Prostate gland (tissue), 2 donors: Measurements from ENCODE around the gene ZNF784. TPM values are rescaled to one million over a fixed set of nuclear protein-coding genes. Genes with fewer than 3 reads are reported as not detected.

Experiments used
- DNase-seq: peaks from one replicate; pipeline ENCODE4 v3.0.0-alpha.2; 2019; ENCODE audit warnings: low spot score
- H3K27ac ChIP-seq, 2 donors: fragments of 200-600 bp; sonication (generic); 2 replicates each; pipeline ENCODE4 v1.5.1; 2017 to 2019
- H3K27me3 ChIP-seq: fragments of 200-600 bp; sonication (generic); replicated peaks from 2 replicates; pipeline ENCODE4 v1.5.1; 2019; ENCODE audit not compliant: insufficient read depth
- H3K36me3 ChIP-seq, 2 donors: fragments of 200-600 bp; sonication (generic); 1 replicate in 1 of 2; 2 replicates in 1 of 2; pipeline versions ENCODE4 v1.5.1 to v1.8.1; 2017 to 2019
- H3K4me1 ChIP-seq: fragments of 200-600 bp; sonication (generic); replicated peaks from 2 replicates; pipeline ENCODE4 v1.5.1; 2019
- H3K4me3 ChIP-seq, 2 donors: fragments of 200-600 bp; sonication (generic); 2 replicates each; pipeline ENCODE4 v1.5.1; 2017 to 2019
- H3K9me3 ChIP-seq: fragments of 200-600 bp; sonication (generic); 2 replicates; pipeline ENCODE4 v1.5.1; 2017
- CTCF ChIP-seq, 4 experiments: fragments of 200-600 bp in 2 of 4; fragments of 450-650 bp in 2 of 4; sonication (generic) in 2 of 4; IDR thresholded peaks; 1 replicate in 3 of 4; 2 replicates in 1 of 4; pipeline ENCODE4 v1.5.1; 2016 to 2019; ENCODE audit warnings: antibody characterized with exemption in 4 of 4, mild to moderate bottlenecking in 2 of 4, moderate library complexity in 2 of 4
- POLR2A ChIP-seq: fragments of 450-650 bp; IDR thresholded peaks from one replicate; pipeline ENCODE4 v1.6.1; 2016; ENCODE audit warnings: antibody characterized with exemption, mild to moderate bottlenecking
- POLR2AphosphoS5 ChIP-seq: sonication (generic); formaldehyde crosslinking; IDR thresholded peaks from one replicate; pipeline ENCODE4 v1.6.1; 2017; ENCODE audit warnings: antibody characterized with exemption
- WGBS: methylation state at CpG from one replicate; pipeline ENCODE4 v1.1.5; 2018; 5-methylcytosine and 5-hydroxymethylcytosine counted together
- intact Hi-C: fragments of 100-400 bp; cut with DNase I; formaldehyde crosslinking; loops from one replicate; pipeline ENCODE4 v1.14.2; 2022
- total RNA-seq, 2 donors: library from RNA; depleted of rRNA; stranded (reverse); fragments of >200 nt; gene quantifications; one replicate each; pipeline ENCODE4 v1.1.0, GENCODE V29; 2016

ZNF784 gene
- total RNA-seq, 2 donors from 2014 or later: 8.9 to 17.2 TPM

- intact Hi-C loops: no loop called here
- peaks cover 6 to 19% of the 10 kb centered on the region in 2 donors for H3K36me3 ChIP-seq
- H3K4me3 ChIP-seq: no peak overlapping the region
- 85% methylated on average over 7 of the region's 7 CpGs for WGBS
- H3K27ac ChIP-seq: no peak overlapping the region
- no peak for DNase-seq
- no peaks in the 10 kb centered on the region for H3K9me3 ChIP-seq
- H3K4me1 ChIP-seq: no peaks in the 10 kb centered on the region
- no peaks in the 10 kb centered on the region for H3K27me3 ChIP-seq
- no peak for TF ChIP-seq POLR2AphosphoS5
- no peak for TF ChIP-seq CTCF (IDR thresholded peaks at IDR 0.05)
Measured at GRCh38 chr19:55618426-55618825, 5.9 kb downstream of the ZNF784 start.

GRCh38 chr19:55617426-55617825 lies 6.9 kb downstream of the ZNF784 start:
- Histone ChIP-seq H3K27me3 (no peaks in the 10 kb centered on the region), H3K4me1 (no peaks in the 10 kb centered on the region), H3K36me3 (peaks cover 6 to 19% of the 10 kb centered on the region in 2 donors), H3K9me3 (no peaks in the 10 kb centered on the region), H3K27ac (no peak overlapping the region), H3K4me3 (no peak overlapping the region)
- whole genome bisulfite sequencing: 61% methylated on average over 8 of the region's 8 CpGs
- intact Hi-C loops: no loop called here
- DNase-seq: no peak
- TF ChIP-seq POLR2AphosphoS5 (no peak), CTCF (IDR thresholded peaks at IDR 0.05) (no peak), POLR2A (no peak)

- intact Hi-C loops: no loop called here
- whole genome bisulfite sequencing: 96% methylated on average over 38 of the region's 38 CpGs
- Histone ChIP-seq H3K36me3 (peaks cover 6 to 19% of the 10 kb centered on the region in 2 donors), H3K4me3 (no peak overlapping the region), H3K27me3 (no peaks in the 10 kb centered on the region), H3K4me1 (no peaks in the 10 kb centered on the region), H3K9me3 (no peaks in the 10 kb centered on the region), H3K27ac (no peak overlapping the region)
- TF ChIP-seq CTCF (IDR thresholded peaks at IDR 0.05): no peak
- TF ChIP-seq POLR2AphosphoS5: no peak
- TF ChIP-seq POLR2A: no peak
- DNase-seq: no peak
Measured at GRCh38 chr19:55616395-55616875, 7.9 kb downstream of the ZNF784 start.

GRCh38 chr19:55615543-55616394 lies 8.6 kb downstream of the ZNF784 start:
- H3K27me3 ChIP-seq: no peaks in the 10 kb centered on the region
- H3K4me3 ChIP-seq: no peak overlapping the region
- TF ChIP-seq POLR2AphosphoS5 (no peak), POLR2A (no peak), CTCF (IDR thresholded peaks at IDR 0.05) (no peak)
- no peak overlapping the region for H3K27ac ChIP-seq
- H3K9me3 ChIP-seq: no peaks in the 10 kb centered on the region
- no peaks in the 10 kb centered on the region for H3K4me1 ChIP-seq
- DNase-seq: no peak
- H3K36me3 ChIP-seq: peaks cover 6 to 19% of the 10 kb centered on the region in 2 donors
- WGBS: 94% methylated on average over 44 of the region's 88 CpGs
- intact Hi-C loops: no loop called here
